ENCODE results near the gene C14orf119.
"Not testable (repeated sequence)": the region's sequence is repeated elsewhere in the genome, so short reads cannot be mapped to it uniquely, and the experiment has no call there.

Gene C14orf119

DNA sequence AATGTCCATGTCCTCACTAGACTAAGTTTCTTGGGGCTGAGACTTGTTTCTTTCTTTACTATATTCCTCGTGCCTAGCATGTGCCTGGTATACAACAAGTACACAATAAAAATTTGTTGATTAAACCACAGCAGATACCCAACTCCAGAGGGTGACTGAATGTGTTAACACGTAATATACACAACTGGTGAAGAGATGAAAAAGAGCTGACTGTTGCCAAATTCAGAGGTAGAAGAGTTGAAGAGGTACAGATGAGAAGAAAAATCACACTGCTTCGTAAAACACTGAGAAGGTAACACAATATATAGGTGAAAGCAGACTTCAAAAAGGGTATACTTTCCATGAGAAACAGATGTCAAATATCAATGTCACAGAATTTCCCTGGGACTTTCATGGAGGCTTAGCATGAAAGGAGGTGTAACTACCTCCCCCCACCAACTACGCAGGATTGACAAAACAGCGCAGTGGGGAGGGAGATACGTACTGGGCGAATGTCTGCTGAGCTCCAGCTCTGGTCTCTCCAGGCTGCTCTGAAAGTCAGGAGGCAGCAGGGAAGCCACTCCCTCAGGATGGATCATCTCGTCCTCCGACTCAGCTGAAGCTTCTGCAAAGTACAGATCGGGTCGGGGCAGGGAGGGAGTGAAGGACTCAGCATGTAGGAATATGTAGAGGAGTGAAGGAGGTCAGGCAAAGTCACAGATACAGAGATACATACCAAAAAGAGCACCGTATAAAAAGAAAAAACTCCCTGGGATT, 5.6 kb upstream of the C14orf119 start:
- no peak for DNase-seq (ENCODE audit: low read depth, low spot score)

DNA sequence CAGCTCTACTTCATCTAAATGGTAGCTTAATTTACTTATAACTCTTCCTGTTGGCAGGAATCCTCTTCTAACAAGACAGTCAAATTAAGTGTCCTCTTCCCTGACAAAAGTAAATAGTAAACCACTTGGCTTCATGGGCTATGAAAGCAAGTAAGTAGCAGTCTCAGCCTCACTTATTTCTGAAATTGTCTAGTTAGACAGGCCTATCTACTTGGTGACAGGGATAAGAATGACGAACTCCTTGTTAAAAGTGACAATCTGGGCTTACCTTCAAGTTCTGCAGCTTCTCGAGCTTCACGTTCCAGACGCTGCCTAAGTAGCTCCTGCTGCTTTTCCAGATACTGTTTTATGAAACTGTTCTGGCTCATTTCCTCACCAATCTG, 5.1 kb upstream of the C14orf119 start:
- no peak for DNase-seq (ENCODE audit: low read depth, low spot score)

DNA sequence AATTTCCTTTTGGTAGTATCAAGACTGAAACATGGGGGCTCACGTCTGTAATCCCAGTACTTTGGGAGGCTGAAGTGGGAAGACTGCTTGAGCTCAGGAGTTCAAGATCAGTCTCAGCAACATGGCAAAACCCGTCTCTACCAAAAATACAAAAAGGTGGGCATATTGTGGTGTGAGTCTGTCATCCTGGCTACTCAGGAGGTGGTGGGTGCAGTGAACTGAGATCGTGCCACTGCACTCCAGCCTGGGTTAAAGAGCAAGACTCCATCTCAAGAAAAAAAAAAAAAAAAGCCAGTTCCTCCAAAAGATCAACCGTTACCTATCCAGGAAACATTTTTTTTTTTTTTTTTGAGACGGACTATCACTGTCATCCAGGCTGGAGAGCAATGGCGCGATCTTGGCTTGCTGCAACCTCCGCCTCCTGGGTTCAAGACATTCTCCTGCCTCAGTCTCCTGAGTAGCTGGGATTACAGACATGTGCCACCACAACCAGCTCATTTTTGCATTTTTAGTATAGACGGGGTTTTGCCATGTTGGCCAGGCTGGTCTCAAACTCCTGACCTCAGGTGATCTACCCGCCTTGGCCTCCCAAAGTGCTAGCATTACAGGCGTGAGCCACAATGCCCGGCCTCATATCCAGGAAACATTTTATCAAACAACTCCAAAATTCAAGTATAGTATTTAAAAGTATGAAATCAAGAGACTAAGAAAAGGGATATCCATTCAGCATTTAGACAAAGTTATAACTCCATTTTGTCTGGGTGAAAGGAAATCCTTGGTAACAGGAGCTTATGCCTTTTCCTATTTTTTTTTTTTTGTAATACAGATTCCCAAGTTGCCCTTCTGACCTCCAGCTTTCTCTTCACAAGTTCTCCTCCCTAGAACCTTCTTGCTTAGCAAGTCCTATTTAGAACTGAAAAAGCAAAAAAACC, 3.7 kb upstream of the C14orf119 start:
- no peak for DNase-seq (ENCODE audit: low read depth, low spot score)

DNA sequence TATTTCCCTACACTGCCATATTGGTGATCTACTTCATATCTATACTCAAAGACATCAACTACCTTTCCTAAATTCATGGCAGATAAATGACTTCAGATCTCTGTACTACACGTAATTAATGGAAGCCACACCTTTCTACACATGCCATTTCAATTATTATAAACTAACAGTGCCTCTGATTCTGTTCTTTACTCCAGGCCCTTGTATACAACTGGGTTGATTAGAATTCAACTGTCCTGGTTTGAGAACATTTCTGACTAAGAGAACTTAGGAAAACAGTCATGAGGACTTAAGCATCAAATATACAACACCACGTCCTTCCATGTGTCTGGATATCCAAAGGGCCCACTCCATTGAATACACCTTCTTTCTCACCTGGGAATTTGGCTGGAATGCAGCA, 2.2 kb upstream of the C14orf119 start:
- no peak for DNase-seq (ENCODE audit: low read depth, low spot score)

DNA sequence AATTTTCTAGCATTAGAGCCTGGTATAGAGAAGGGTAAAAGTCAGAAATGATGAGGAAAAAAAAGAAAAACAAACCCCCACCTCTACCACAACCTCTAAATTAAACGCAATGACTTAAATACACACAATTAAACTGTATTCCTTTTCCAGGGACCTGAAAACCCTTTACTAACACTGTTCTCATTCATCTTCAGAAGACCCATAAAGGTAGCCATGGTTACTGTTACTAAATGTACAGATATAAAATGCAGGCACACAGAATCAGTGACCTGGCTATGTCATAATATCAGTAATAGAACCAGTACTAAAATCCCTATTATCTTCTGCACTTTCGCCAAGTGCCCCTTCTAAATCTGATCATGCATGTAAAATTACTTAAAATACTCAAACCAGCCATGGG, 1.8 kb upstream of the C14orf119 start:
- DNase-seq (ENCODE audit: low read depth, low spot score): no peak

DNA sequence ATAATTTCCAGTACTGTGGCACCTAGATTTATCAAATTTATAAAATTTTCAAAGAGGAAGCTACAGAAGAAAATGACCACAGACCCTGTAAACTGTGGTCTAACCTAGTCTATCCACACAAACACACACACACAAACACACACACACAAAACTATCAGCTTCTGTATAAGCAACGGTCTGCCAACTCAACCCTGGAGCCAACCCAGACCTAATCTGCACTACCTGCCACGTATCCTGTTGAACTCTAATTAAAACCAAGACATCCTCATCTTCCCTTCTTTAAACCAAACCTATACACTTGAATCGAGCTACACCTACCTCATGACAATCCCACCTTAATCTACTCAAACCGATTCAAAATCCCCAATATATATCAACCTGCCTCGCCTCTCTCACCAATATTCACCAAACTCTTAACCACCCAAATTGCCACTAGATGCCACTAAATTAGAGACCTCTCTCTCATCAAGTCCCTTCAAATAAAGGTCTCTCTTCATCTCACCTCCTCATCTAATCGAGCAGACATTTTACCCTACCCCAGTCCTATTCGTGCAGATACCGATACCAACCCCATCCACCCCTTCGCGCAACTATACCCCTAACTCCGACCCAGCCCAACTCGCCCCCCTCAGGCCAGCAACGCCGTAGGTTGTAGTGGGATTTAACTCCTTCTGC, 1.2 kb upstream of the C14orf119 start:
- peak; percentile 28 for DNase-seq (ENCODE audit: low read depth, low spot score)

DNA sequence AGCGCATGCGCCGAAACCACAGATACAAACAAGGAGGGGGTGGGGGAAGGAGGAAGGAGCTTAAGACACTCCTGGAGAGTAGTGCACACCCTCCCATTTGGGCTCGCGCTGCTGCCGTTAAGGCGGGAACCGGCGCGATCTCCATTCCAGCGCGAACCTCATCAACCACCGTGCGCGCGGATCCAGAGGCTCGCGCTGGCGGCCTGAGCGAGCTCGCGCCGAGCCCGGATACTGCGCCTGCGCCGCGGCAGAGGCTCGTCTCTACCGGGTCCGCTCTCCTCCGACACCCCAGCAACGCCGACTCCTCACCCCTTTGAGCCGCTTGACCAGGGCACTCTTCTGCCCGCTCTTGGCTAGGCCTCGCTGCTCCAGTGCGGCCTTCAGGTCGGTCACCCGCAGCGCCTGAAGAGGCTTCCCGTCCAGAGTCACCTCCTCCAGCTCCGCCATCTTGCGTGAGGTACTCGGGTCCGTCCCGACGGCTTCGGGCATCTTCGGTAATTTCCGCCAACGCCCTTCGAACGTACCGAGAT, 574 bp upstream of the C14orf119 start, which contains the start of gene ACIN1:
Gene ACIN1, minus strand, starts transcription at position 471 of the 530 bp plus-strand sequence. Its CDS starts 24 bp downstream, at position 447.
- peak; percentile 92 for DNase-seq (ENCODE audit: low read depth, low spot score)

DNA sequence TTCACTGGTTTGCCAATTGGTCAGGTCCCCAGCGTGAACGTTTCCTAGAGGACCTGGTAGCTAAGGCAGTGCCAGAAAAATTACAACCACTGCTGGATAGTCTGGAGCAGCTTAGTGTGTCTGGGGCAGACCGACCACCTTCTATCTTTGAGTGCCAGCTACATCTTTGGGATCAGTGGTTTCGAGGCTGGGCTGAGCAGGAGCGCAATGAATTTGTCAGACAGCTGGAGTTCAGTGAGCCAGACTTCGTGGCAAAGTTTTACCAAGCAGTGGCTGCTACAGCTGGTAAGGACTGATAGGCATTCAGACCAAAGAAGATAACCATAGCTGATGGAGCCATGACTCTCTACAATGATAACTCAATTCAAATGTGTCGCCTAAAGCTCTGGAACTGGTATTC, 2.5 kb downstream of the C14orf119 start:
- DNase-seq (ENCODE audit: low read depth, low spot score): no peak

DNA sequence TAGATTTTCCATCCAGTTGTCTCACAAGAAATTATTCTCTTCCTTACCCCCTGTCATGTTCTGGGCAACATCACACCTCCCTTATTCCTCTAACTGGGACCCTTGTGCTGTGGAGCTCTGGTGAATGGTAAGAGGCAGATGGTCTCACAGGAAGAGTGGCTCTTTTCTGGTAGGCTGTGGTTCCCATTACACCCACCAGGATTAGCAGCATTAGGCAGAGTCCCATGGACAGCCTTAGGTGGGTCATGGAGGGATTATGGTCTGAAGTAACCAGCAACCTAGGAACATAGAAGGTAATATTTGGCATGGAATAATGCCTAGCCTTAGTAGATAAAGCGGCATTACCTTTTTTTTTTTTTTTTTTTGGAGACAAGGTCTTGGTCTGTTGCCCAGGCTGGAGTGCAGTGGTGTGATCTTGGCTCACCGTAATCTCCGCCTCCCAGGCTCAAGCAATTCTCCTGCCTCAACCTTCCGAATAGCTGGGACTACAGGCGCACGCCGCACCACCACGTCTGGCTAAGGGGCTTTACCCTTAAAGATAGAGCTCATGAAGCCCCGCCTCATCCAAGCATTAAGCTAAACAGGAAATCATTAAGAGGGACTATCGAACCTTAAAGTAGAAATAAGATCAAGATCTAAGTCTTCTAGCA, 4.0 kb downstream of the C14orf119 start:
- no peak for DNase-seq (ENCODE audit: low read depth, low spot score)

DNA sequence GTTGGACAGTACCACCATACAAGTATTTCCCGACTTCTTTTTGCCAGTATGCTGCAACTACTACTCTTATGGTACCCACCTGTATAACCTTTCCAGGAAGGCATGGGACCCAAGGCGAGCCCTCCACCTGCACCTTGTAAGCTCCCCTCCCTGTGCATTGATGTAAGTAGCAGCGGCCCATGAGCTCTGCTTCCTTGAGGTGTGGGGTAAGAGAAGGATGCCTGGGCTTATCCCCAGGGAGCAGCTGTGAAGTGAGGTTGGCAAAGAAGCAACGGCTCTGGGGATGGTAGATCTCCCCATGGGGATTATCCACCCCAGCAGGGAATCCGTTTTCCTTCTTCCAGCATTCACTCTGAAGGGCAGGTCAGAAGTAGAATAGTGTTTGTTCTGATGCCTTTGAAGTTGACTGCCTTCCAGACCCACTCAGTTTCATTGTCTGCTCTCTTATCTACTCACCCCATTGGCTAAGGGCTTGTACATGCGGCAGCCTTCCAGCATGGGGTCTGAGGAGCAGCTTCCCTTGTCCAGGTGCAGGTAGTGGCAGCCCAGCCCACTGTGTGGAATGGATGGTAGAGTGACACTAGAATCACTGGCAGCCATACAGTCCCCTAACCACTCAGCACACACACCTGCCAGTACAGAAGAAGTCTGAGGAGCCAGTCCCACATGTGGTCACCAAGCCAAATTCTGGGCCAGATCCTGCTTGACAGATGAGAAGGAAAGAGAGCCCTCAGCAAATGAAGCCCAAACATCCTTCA, 6.1 kb downstream of the C14orf119 start:
- no peak for DNase-seq (ENCODE audit: low read depth, low spot score)

DNA sequence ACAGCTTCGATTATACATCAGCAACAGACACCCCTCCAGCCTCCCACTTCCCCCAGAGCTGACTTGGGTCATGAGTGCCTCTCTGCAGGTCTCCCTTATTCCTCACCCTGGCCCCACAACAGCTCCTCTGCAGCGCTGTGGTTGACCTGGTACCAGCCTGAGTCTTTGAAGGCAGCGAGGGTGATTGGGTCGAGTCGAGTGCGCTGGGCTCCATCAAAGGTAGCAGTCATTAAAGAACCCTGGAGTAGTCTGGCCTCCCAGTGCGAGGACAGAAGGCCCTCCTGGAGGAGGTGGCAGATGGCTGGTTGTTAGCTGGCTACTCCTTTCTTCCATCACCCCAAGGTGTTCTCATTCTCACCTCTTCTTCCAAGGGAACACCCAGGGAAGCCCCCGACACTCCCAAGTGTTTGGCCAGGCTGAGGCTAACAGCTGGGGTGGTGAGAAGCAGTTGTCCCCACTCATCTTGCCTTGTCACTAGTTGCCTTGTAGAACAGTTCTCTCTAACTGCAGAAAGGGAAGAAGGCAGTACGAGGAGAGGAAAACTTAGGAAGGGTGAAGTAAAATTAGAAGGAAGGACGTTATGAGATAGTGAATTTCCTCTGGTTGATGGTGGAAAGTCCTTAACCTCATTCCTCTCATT, 6.8 kb downstream of the C14orf119 start:
- no peak for DNase-seq (ENCODE audit: low read depth, low spot score)

DNA sequence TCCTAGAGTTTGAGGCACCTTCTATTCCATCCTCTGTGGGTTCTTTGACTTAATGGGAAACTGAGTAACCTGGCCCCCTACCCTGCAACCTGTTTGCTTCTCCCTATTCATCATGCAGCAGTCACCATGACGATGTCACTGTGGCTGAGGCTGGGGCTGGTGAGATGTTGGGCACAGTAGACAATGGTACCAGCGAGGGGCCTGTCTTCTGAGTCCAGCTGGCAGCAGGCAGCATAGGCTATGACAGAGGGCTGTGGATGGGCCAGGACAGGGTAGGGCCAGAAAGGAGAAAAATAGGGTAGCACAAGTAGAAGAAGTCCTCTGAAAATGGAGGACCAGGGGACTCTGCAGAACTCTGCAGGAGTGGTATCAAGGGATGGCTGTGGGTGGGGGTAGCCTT, 7.5 kb downstream of the C14orf119 start:
- no peak for DNase-seq (ENCODE audit: low read depth, low spot score)

DNA sequence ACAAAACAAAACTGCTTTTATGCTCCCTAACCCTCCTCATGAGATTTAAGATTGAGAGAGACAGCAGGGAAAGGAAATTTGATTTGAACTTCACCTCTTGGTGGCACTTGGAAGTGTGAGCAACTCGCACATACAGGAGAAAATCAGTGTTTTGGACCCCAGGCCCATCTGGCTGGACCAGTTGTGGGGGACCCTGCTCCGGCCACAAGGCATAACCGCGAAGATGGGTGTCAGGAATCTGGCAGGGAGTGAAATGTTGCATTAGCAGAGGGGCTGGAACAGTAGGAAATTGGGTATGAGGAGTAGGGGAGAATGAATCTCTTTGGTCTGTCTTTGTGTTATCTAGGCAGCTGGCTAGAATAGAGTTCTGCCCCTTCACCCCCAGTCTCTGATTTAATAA, 8.3 kb downstream of the C14orf119 start:
- no peak for DNase-seq (ENCODE audit: low read depth, low spot score)

DNA sequence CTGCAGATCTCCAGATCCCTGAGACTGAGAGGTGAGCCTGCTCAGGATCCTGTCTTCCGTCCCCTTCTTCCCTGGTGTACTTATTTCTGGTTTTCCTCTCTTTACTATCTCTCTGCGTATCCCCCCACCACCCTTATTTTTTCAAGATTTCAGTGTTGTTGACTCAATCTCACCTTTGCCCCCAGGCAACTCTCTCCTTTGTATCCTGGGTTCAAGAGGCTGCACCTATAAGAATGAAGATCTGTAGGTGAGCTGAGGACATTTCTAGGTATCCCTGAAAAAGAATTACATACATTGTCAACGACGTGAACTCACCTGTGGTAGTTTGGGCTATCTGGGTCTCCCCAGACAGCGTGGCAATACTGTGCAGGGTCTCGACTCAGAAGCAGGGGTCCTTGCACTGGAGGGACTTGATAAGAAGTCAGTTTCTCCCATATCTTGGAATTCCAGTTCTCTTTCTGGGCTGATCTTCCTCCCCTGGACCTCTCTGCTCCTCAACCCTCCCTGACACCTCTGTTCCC, 8.8 kb downstream of the C14orf119 start:
- DNase-seq (ENCODE audit: low read depth, low spot score): no peak

DNA sequence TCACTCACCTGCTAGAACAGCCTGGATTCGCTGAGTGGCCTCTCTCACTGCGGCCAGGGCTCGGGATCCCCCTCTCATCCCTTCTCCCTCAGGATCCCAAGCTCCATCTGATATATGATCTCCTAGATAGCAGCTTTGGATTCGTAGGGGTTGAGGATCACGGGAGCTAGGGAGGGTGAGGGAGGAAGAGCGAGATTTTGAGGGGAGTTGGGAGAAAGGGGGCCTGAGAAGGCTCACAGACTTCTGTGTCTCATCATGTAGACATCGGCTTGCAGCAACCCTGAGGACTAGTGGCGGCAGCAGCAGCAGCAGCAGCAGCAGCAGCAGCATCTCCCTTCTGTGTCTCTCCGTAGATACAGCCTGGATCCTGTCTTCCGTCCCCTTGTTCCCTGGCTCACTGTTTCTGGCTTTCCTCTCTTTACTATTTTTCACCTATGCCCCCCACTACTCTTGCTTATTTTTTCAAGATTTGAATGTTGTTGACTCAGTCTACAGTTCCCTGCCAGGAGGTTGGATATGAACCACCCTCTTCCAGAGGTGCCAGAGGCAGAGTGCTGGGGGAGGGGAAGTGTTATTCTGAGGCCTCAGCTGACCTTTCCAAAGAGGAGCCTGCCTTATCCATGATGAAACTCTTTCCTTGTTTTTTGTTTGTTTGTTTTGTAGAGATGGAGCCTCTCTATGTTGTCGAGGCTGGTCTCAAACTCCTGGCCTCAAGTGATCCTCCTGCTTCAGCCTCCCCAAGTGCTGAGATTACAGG, 9.5 kb downstream of the C14orf119 start, which contains the start of gene CIROP:
Gene CIROP, minus strand, starts transcription at position 399 of the 757 bp plus-strand sequence. Its CDS starts 69 bp downstream, at position 330.
- DNase-seq (ENCODE audit: low read depth, low spot score): no peak

DNA sequence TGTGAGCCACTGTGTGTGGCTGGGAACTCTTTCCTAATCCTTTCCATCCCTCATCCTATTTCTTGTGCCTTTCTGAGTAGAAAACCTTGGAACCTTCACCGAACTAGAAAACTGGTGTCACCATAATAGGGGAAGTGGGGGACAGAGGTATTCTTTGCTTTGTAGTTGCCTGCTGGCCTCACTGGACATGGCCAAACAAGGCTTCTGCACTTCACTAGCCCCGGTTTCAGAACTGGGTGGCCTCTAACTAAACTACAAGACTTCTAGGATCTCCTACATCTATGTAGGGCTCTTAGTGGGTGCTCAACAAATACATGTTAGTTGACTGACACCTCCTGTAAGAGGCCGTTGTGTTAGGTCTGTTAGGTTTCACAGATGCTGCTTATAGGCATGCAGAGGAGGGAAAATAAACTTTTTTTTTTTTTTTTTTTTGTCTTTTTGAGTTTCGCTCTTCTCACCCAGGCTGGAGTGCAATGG, 10.1 kb downstream of the C14orf119 start:
- no peak for DNase-seq (ENCODE audit: low read depth, low spot score)

DNA sequence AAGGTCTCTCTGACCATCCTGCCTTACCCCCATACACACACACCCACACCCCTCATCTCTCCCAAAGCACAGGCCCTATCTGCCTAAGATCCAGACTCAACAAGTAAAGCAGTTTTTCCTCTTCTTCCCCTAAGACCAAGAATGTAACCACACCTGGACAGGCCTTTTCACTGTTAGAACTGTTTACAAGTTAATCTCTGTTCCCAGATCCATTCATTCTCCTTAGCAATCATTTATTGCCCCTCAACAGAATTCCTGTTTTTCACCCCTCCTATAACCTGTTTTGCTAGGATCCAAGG, 11.4 kb downstream of the C14orf119 start:
- no peak for DNase-seq (ENCODE audit: low read depth, low spot score)

DNA sequence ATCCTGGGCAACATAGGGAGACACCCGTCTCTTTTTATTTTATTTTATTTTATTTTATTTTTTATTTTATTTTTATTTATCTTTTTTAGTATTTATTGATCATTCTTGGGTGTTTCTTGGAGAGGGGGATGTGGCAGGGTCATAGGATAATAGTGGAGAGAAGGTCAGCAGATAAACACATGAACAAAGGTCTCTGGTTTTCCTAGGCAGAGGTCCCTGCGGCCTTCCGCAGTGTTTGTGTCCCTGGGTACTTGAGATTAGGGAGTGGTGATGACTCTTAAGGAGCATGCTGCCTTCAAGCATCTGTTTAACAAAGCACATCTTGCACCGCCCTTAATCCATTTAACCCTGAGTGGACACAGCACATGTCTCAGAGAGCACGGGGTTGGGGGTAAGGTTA, 12.3 kb downstream of the C14orf119 start:
- DNase-seq (ENCODE audit: low read depth, low spot score): not testable (repeated sequence)

DNA sequence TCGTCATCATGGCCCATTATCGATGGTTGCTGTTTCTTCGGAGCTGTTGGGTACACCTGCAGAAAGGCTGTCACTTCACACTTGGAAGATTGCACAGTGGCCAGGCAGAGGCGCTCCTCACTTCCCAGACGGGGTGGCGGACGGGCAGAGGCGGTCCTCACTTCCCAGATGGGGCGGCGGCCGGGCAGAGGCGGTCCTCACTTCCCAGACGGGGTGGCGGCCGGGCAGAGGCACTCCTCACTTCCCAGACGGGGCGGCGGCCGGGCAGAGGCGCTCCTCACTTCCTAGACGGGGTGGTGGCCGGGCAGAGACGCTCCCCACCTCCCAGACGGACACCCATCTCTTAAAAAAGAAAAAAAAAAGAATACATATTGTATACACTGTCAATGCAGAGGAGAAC, 12.9 kb downstream of the C14orf119 start:
- not testable (repeated sequence) for DNase-seq (ENCODE audit: low read depth, low spot score)
